GM20000 (cell line): ENCODE results near the gene AMHR2.
"Not testable (repeated sequence)": the region's sequence is repeated elsewhere in the genome, so short reads cannot be mapped to it uniquely, and the experiment has no call there.

Experiments used
- DNase-seq: peaks from one replicate; pipeline ENCODE4 v3.0.0; 2012; ENCODE audit warnings: low spot score
- TF ChIP-seq, protein P1 (sequence below): IDR thresholded peaks from 2 replicates; pipeline ENCODE4 v1.5.1; 2012; ENCODE audit warnings: mild to moderate bottlenecking, control low read depth; ENCODE audit errors: extremely low read depth, missing control alignments

Gene AMHR2

DNA sequence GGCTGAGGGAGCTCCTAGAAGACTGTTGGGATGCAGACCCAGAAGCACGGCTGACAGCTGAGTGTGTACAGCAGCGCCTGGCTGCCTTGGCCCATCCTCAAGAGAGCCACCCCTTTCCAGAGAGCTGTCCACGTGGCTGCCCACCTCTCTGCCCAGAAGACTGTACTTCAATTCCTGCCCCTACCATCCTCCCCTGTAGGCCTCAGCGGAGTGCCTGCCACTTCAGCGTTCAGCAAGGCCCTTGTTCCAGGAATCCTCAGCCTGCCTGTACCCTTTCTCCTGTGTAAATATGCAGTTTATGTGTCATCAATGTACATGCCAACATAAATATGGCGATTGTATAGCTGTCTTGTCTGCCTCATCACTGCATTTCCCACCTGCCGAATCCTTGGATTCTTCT, 7.5 kb downstream of the AMHR2 start:
- DNase-seq, result no peak
- TF ChIP-seq, protein P1, sequence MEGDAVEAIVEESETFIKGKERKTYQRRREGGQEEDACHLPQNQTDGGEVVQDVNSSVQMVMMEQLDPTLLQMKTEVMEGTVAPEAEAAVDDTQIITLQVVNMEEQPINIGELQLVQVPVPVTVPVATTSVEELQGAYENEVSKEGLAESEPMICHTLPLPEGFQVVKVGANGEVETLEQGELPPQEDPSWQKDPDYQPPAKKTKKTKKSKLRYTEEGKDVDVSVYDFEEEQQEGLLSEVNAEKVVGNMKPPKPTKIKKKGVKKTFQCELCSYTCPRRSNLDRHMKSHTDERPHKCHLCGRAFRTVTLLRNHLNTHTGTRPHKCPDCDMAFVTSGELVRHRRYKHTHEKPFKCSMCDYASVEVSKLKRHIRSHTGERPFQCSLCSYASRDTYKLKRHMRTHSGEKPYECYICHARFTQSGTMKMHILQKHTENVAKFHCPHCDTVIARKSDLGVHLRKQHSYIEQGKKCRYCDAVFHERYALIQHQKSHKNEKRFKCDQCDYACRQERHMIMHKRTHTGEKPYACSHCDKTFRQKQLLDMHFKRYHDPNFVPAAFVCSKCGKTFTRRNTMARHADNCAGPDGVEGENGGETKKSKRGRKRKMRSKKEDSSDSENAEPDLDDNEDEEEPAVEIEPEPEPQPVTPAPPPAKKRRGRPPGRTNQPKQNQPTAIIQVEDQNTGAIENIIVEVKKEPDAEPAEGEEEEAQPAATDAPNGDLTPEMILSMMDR, result no peak

DNA sequence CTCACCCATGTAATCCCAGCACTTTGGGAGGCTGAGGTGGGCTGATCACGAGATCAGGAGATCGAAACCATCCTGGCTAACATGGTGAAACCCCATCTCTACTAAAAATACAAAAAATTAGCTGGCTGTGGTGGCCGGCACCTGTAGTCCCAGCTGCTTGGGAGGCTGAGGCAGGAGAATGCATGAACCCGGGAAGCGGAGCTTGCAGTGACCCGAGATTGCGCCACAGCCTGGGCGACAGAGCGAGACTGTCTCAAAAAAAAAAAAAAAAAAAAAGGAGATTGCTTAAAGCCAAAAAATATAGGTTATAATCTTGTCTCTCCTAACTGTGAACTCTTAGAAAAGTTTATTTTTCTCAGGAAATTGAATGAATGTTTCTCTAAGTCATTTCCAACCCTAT, 11.7 kb downstream of the AMHR2 start:
- DNase-seq, result not testable (repeated sequence)

DNA sequence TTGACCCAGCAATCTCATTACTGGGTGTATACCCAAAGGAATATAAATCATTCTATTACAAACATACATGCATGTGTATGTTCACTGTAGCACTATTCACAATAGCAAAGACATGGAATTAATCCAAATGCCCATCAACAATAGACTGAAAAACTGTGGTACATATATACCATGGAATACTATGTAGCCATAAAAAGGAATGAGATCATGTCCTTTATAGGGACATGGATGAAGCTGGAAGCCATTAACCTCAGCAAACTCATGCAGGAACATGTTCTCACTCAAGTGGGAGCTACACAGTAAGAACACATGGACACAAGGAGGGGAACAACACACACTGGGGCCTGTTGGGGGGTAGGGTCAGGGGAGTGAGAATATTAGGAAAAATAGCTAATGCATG, 15.9 kb downstream of the AMHR2 start:
- not testable (repeated sequence) for DNase-seq

DNA sequence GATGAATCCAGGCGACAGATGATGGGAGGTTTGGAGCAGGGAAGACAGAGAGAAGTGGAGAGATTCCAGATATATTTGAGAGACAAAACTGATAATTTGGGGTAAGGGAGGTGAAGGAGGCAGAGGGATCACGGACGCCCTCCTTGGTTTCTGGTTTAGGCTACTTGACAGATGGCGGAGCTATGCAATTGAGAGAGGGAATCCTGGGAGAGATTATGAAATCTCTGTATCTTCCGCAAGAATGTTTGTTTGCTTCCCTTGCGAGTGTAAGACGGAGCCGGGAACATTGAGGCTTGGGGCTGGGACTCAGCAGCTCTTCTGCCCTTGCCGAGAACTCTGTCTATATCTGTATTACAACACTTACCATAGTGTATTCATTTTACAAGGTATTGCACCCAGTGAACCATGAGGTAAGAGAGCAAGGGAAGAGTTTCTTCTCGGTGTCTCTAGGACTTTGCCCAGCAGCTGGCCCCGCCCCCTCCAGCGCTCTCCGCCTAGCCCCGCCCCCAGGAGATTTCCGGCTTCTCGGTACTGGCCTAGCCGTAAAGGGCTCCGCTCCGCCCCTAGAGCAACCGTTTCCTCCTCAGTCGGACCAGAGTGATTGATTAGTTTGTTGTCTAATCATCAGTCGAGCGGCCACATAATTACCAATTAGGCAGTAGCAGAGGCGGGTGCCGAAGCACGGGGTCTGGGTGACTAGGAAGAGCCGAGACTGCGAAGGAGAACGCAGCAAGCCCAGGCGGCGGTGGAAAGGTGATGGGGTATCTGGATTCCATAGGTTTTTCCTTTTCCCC, 17.6 kb downstream of the AMHR2 start, which contains the start of gene PRR13:
Gene PRR13 (plus strand): TSS at position 695 of the 794 bp plus-strand sequence. CDS start 981 bp downstream, outside the sequence.
- peak; percentile 97 for DNase-seq
- TF ChIP-seq, protein P1, result no peak

DNA sequence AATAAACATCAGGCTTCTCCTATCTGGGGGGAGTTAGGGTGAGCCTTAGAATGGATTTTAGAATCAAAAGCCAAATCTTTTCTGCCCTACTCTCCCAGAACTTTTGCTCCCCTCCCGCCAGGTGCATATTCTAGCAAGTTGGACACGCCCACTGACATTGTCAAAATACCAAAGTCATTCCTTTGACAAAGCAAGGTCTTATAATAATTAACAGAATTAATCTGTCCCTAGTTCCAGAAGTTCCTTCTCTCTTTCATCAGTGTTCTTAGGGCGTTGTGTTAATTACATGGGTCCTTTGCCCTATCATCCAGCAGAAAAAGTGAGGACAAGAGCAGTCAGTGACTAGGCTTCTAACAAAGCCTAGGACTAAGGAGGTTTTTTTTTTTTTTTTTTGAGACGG, 20.3 kb downstream of the AMHR2 start:
- TF ChIP-seq, protein P1, result no peak
- DNase-seq, result no peak

DNA sequence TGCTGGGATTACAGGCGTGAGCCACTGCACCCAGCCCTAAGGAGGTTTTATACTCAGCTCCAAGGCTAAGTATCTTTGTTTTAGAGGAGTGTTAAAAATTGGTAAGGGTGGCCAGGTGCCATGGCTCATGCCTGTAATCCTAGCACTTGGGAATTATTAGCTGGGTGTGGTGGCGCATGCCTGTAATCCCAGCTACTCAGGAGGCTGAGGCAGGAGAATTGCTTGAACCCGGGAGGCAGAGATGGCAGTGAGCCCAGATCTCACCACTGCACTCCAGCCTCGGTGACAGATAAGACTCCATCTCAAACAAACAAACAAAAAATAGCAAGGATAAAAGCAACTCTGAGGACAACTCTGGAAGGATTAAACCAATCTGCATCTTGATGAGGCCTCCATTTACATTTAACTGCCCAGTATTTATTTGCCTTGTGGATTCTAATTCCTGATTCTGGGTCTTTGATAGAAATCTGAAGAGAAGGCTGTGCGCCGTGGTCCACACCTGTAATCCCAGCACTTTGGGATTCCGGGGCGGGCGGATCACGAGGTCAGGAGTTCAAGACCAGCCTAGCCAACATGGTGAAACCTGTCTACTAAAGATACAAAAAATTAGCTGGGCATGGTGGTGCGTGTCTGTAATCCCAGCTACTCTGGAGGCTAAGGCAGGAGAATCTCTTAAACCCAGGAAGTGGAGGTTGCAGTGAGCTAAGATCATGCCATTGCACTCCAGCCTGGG, 21.1 kb downstream of the AMHR2 start:
- DNase-seq, result not testable (repeated sequence)

DNA sequence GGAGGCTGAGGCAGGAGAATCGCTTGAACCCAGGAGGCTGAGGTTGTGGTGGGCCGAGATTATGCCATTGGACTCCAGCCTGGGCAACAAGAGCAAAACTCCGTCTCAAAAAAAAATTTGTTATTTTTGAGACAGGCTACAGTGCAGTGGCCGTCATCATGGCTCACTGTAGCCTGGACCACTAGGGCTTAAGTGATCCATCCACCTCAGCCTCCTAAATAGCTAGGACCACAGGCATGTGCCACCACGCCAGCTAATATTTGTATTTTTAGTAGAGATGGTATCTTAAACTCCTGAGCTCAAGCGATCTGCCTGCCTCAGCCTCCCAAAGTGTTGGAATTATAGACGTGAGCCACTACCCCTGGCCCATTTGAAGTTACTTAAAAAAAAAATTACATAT, 27.3 kb downstream of the AMHR2 start:
- DNase-seq, result no peak
- TF ChIP-seq, protein P1, result no peak

DNA sequence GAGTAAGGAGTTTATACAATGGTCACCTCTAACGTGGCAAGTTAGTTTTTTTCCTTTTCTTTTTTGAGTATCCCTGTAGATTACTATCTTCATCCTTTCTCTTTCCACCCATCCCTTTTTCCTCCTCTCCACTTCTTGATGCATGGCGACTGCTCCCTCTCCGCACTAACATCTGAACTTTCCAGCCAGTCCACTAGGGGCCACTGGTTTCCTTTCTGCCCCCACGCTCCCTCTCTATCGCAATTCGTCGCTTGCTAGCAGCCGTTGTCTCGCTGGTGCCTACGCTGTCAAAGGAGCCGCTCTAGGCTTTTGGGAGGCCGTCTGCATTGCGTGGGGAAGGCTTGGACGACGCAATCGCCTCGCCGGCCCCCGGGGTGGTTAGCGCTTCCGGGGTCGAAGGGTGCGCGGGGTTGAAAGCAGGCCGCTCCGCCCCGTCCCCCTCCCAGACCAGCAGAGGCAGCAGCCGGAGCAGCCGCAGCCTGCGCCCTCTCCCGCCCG, 28.1 kb downstream of the AMHR2 start, which contains the start of gene PCBP2:
Gene PCBP2 (plus strand): TSS at position 442 of the 498 bp plus-strand sequence. CDS start 2,699 bp downstream, outside the sequence.
- TF ChIP-seq, protein P1, result peak; percentile 88
- DNase-seq, result peak; percentile 97
